HG03039 (cell line): ENCODE measurements around the gene UNC13D.
"Not testable (repeated sequence)": the region's sequence is repeated elsewhere in the genome, so short reads cannot be mapped to it uniquely, and the experiment has no call there.

ENCODE experiments used
- ATAC-seq: cut with Tn5 transposase; IDR thresholded peaks from one replicate; pipeline ENCODE4 v1.9.1; 2021; ENCODE audit warnings: mild to moderate bottlenecking, moderate library complexity; ENCODE audit not compliant: unreplicated experiment

The UNC13D gene

GRCh38 chr17:75822119-75822799 lies 21.9 kb downstream of the UNC13D start:
- ATAC-seq, result no peak

GRCh38 chr17:75821552-75821951 lies 22.7 kb downstream of the UNC13D start:
- ATAC-seq, result no peak

GRCh38 chr17:75820094-75821080 lies 23.8 kb downstream of the UNC13D start:
- ATAC-seq, result no peak

GRCh38 chr17:75819678-75820077 lies 24.5 kb downstream of the UNC13D start:
- no peak for ATAC-seq

GRCh38 chr17:75819116-75819515 lies 25.1 kb downstream of the UNC13D start:
- no peak for ATAC-seq

- no peak for ATAC-seq
Measured at GRCh38 chr17:75818326-75818885, 25.8 kb downstream of the UNC13D start.

GRCh38 chr17:75817571-75817970 lies 26.6 kb downstream of the UNC13D start:
- no peak for ATAC-seq

- ATAC-seq, result no peak
Measured at GRCh38 chr17:75816693-75817092, 27.5 kb downstream of the UNC13D start.

- ATAC-seq, result no peak
Measured at GRCh38 chr17:75815399-75815798, 28.8 kb downstream of the UNC13D start.

- ATAC-seq, result no peak
Measured at GRCh38 chr17:75814900-75815373, 29.3 kb downstream of the UNC13D start.

GRCh38 chr17:75814021-75814395 lies 30.2 kb downstream of the UNC13D start:
- no peak for ATAC-seq

GRCh38 chr17:75813081-75814020 lies 30.9 kb downstream of the UNC13D start:
- ATAC-seq, result no peak

GRCh38 chr17:75812096-75813013 lies 31.8 kb downstream of the UNC13D start:
- no peak for ATAC-seq

- no peak for ATAC-seq
Measured at GRCh38 chr17:75811174-75811573, 33.0 kb downstream of the UNC13D start.

GRCh38 chr17:75810756-75811155 lies 33.4 kb downstream of the UNC13D start:
- not testable (repeated sequence) for ATAC-seq

GRCh38 chr17:75810216-75810615 lies 34.0 kb downstream of the UNC13D start:
- ATAC-seq, result no peak

- no peak for ATAC-seq
Measured at GRCh38 chr17:75809631-75810111, 34.5 kb downstream of the UNC13D start.

- no peak for ATAC-seq
Measured at GRCh38 chr17:75808905-75809621, 35.1 kb downstream of the UNC13D start.

GRCh38 chr17:75808549-75808904 lies 35.7 kb downstream of the UNC13D start:
- no peak for ATAC-seq
